GM12873 (cell line): ENCODE data around the gene TPGS2.

Experiments
- TF ChIP-seq, protein P1 (sequence below): IDR thresholded peaks from 2 replicates; pipeline ENCODE4 v1.5.1; 2012; ENCODE audit warnings: low read depth, mild to moderate bottlenecking, moderate library complexity, low read length, control low read depth; ENCODE audit not compliant: insufficient read depth; ENCODE audit errors: missing control alignments

TPGS2 gene, protein sequence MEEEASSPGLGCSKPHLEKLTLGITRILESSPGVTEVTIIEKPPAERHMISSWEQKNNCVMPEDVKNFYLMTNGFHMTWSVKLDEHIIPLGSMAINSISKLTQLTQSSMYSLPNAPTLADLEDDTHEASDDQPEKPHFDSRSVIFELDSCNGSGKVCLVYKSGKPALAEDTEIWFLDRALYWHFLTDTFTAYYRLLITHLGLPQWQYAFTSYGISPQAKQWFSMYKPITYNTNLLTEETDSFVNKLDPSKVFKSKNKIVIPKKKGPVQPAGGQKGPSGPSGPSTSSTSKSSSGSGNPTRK

DNA sequence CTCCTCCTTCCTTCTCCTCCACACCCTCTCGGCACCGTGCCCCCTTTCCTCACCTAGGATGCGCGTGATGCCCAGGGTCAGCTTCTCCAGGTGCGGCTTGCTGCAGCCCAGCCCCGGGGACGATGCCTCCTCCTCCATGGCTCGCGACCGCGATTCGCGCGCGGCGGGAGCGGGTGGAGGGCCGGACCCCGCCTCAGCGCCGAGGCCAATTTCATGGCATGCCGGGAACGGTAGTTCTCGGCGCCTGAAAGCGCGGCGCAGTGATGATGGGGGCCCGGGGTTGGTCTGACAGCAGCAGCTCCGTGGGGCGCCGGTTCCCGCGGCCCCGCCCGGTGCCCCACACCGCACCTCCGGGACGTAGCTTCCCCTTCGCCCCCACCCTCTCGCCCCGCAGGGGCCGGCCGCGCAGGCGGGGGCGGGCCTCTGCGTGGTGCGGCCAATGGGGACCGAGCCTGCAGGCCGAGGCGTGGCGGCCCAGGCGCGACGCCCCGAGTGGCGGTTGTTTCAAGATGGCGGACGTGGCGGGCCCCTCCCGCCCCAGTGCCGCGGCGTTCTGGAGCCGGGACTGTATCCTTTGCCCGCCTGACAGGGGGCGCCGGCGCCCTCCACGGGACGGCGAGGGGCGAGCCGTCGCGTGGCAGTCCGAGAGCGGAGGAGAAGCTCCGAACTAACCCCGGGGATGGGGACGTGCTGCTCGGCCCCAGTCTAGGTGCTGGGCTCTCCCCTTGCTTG is at the start of gene TPGS2, which contains the start of gene KIAA1328:
Gene TPGS2, minus strand, starts transcription at position 373 of the 732 bp plus-strand sequence. Its CDS starts 235 bp downstream, at position 138.
Gene KIAA1328, plus strand, starts transcription at position 498 of the 732 bp plus-strand sequence. Its CDS starts 12 bp downstream, at position 510.
- TF ChIP-seq, protein P1, sequence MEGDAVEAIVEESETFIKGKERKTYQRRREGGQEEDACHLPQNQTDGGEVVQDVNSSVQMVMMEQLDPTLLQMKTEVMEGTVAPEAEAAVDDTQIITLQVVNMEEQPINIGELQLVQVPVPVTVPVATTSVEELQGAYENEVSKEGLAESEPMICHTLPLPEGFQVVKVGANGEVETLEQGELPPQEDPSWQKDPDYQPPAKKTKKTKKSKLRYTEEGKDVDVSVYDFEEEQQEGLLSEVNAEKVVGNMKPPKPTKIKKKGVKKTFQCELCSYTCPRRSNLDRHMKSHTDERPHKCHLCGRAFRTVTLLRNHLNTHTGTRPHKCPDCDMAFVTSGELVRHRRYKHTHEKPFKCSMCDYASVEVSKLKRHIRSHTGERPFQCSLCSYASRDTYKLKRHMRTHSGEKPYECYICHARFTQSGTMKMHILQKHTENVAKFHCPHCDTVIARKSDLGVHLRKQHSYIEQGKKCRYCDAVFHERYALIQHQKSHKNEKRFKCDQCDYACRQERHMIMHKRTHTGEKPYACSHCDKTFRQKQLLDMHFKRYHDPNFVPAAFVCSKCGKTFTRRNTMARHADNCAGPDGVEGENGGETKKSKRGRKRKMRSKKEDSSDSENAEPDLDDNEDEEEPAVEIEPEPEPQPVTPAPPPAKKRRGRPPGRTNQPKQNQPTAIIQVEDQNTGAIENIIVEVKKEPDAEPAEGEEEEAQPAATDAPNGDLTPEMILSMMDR: peak; percentile 53

DNA sequence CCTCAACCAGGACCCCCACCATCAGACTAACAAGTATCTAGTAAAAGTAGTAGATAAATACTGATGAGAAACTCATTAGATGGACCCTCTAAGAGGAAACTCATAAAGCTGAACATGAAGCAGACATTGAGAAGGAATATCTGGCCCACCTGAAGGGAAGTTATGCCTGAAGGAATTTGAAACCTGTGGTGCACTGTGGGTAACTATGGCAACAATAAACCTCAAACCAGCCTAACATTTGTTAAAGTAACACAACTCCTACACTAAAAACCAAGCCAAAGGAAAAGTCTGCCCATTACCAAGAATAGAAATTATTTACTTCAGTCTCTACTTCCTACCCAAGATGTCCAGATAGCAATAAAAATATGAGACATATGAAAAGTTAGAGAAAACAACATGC is 43.5 kb upstream of the TPGS2 start:
- TF ChIP-seq, protein P1: no peak

- TF ChIP-seq, protein P1: no peak
Measured at GRCh38 chr18:36871801-36872200, 43.0 kb upstream of the TPGS2 start.

DNA sequence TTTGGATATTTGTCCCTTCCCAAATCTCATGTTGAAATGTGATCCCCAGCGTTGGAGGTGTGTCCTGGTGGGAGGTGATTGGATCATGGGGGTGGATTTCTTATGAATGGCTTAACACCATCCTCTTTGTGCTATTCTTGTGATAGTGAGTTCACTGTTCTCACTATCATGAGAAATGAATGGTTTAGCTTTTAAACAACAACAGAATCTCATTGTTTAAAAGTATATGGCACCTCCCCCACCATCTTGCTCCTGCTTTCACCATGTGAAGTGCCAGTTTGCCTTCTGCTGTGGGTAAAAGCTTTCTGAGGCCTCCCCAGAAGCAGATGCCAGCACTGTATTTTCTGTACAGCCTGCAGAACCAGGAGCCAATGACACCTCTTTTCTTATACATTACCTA is 38.3 kb upstream of the TPGS2 start:
- TF ChIP-seq, protein P1: no peak

DNA sequence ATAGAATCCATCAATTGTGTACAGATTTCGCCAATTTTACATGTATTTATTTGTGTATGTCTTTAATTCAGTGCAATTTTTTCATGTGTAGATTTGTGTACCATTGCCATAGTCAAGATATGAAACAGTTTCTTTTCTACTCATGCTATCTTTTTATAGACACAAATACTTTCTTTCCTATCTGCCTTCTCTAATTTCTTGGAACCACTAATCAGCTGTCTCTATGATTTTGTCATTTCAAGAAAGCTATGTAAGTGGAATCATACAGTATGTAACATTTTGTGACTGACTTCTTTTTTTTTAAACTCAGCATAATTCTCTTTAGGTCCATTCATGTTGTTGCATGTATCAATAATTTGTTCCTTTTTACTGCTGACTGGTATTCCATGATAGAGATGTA is 33.4 kb upstream of the TPGS2 start:
- TF ChIP-seq, protein P1: no peak

DNA sequence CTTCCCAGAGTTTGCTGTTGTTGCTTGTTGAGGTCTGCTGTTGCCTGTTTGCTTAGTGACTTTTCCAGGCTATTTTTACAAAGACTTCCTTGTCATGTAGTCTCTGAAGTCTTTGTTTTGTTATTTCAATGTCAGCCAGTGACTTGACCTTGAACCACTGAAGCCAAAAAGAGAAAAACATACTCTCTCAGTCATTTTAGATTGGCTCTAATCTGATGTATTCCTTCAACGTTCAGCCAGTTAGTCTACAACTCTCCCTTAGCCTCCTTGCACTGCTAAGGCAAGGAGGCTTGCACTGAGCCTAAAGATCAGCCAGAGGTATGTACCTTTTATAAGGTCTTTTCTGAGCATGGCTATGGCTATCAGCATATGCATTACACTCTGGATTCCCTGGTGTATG is 28.0 kb upstream of the TPGS2 start:
- TF ChIP-seq, protein P1: no peak

DNA sequence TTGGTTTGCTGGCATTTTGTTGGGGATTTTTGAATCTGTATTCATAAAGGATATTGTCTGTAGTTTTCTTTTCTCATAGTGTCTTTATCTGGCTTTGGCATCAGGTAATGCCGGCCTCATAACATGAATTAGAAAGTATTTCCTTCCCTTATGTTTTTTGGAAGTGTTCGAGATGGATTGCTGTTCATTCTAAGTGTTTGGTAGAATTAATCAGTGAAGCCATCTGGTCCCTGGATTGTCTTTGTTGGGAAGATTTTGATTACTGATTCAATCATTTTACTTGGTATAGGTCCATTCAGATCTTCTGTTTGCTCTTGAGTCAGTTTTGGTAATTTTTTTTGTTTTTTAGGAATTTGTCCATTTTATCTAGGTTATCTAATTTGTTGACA is 22.4 kb upstream of the TPGS2 start:
- TF ChIP-seq, protein P1: no peak
